Endothelial cell of umbilical vein (primary cell): ENCODE data around the gene ASB14. TPM values are rescaled to one million over a fixed set of nuclear protein-coding genes. Genes with fewer than 3 reads are reported as not detected.

Experiments used
- BruUV-seq: library from RNA; stranded (reverse); fragments of 400-500 nt; replicated peaks from 2 replicates; lab custom pipeline; 2021; lab: Mats Ljungman, UMichigan
- CTCF ChIA-PET: fragments of 300-600, 350-600 bp; sonication (Branson Sonifier 250); formaldehyde crosslinking; loops from one replicate; lab custom pipeline; 2021; ENCODE audit warnings: antibody characterized with exemption, inconsistent platforms; lab: Charles Lee
- POLR2A ChIA-PET: fragments of 300-600, 350-600 bp; sonication (Branson Sonifier 250); formaldehyde crosslinking; loops from one replicate; lab custom pipeline; 2021; ENCODE audit warnings: antibody characterized with exemption, inconsistent platforms; lab: Charles Lee
- DNase-seq: peaks from one replicate; pipeline ENCODE4 v3.0.0-alpha.2; 2011; ENCODE audit warnings: low read depth, low spot score
- FAIRE-seq: peaks from 2 replicates; lab custom pipeline; 2011; peaks lifted over from hg19 to GRCh38; lab: Jason Lieb, UNC
- H2AFZ ChIP-seq: 2 replicates; pipeline ENCODE4 v1.6.0; 2012; ENCODE audit warnings: low read depth, low read length, control low read depth, inconsistent platforms
- H3K27ac ChIP-seq: 2 replicates; pipeline ENCODE4 v1.5.1; 2011; ENCODE audit warnings: low read depth, mild to moderate bottlenecking, control low read depth, low read length, moderate library complexity; ENCODE audit not compliant: insufficient read depth
- H3K27me3 ChIP-seq, 2 experiments: 2 replicates each; pipeline versions ENCODE4 v1.6.0 to v1.6.1; 2011; ENCODE audit warnings: low read length in 2 of 2, mixed read lengths in 1 of 2; ENCODE audit not compliant: control insufficient read depth in 2 of 2, insufficient read depth in 2 of 2
- H3K36me3 ChIP-seq, 2 experiments: 2 replicates in 1 of 2; 3 replicates in 1 of 2; pipeline ENCODE4 v1.5.1; 2011; ENCODE audit warnings: low read length in 2 of 2, mild to moderate bottlenecking in 1 of 2, moderate library complexity in 1 of 2; ENCODE audit not compliant: control insufficient read depth in 2 of 2, insufficient read depth in 2 of 2; ENCODE audit errors: extremely low read depth in 1 of 2
- H3K4me1 ChIP-seq: 3 replicates; pipeline ENCODE4 v1.5.1; 2011; ENCODE audit warnings: mild to moderate bottlenecking, low read length; ENCODE audit not compliant: control insufficient read depth, insufficient read depth; ENCODE audit errors: extremely low read depth
- H3K4me2 ChIP-seq: 2 replicates; pipeline ENCODE4 v1.6.1; 2011; ENCODE audit warnings: low read length, control low read depth, mixed read lengths; ENCODE audit not compliant: insufficient read depth
- H3K4me3 ChIP-seq, 3 experiments: fragments of 200-600 bp in 1 of 3; sonication (generic), shearing (Covaris generic) in 1 of 3; replicated peaks in 1 of 3; 2 replicates each; pipeline ENCODE4 v1.5.1; 2011 to 2016; ENCODE audit warnings: control low read depth in 3 of 3, low read length in 3 of 3, mild to moderate bottlenecking in 2 of 3, inconsistent platforms in 1 of 3, low read depth in 1 of 3, moderate library complexity in 1 of 3; ENCODE audit not compliant: insufficient read depth in 1 of 3
- H3K79me2 ChIP-seq: 2 replicates; pipeline ENCODE4 v1.6.0; 2012; ENCODE audit warnings: low read length, inconsistent platforms; ENCODE audit not compliant: control insufficient read depth, insufficient read depth
- H3K9ac ChIP-seq: replicated peaks from 2 replicates; pipeline ENCODE3; 2011; ENCODE audit warnings: low read length, control low read depth; ENCODE audit not compliant: insufficient read depth; ENCODE audit errors: extremely low read depth
- H3K9me1 ChIP-seq: replicated peaks from 3 replicates; pipeline ENCODE4 v1.6.0; 2011; ENCODE audit warnings: mild to moderate bottlenecking, low read length; ENCODE audit not compliant: control insufficient read depth, insufficient read depth; ENCODE audit errors: extremely low read depth
- H3K9me3 ChIP-seq: replicated peaks from 2 replicates; pipeline ENCODE4 v1.5.1; 2012; ENCODE audit warnings: low read length, inconsistent platforms; ENCODE audit not compliant: control insufficient read depth, insufficient read depth
- H4K20me1 ChIP-seq: replicated peaks from 2 replicates; pipeline ENCODE3; 2011; ENCODE audit warnings: mild to moderate bottlenecking, low read length; ENCODE audit not compliant: control insufficient read depth, insufficient read depth; ENCODE audit errors: extremely low read depth
- EZH2 ChIP-seq: IDR thresholded peaks from 2 replicates; pipeline ENCODE4 v1.6.1; 2012; ENCODE audit warnings: borderline replicate concordance, low read depth, mild to moderate bottlenecking, moderate library complexity, low read length, inconsistent platforms; ENCODE audit not compliant: severe bottlenecking
- FOS ChIP-seq: IDR thresholded peaks from 2 replicates; pipeline ENCODE4 v1.6.1; 2011; ENCODE audit warnings: mild to moderate bottlenecking, low read length, moderate library complexity, borderline replicate concordance; ENCODE audit not compliant: insufficient read depth
- GATA2 ChIP-seq: IDR thresholded peaks from 2 replicates; pipeline ENCODE4 v1.7.0; 2011; ENCODE audit warnings: low read depth, mild to moderate bottlenecking, moderate library complexity, mixed read lengths, low read length; ENCODE audit not compliant: insufficient read length, insufficient read depth
- JUN ChIP-seq: IDR thresholded peaks from 2 replicates; pipeline ENCODE4 v1.6.1; 2011; ENCODE audit warnings: borderline replicate concordance, low read depth; ENCODE audit not compliant: insufficient read length, insufficient read depth
- MYC ChIP-seq: IDR thresholded peaks from one replicate; pipeline ENCODE4 v1.6.1; 2011; ENCODE audit warnings: mild to moderate bottlenecking, low read depth, low read length
- POLR2A ChIP-seq: IDR thresholded peaks from 2 replicates; pipeline ENCODE4 v1.6.1; 2012; ENCODE audit warnings: low read depth, mild to moderate bottlenecking, control low read depth, low read length
- POLR2AphosphoS5 ChIP-seq: IDR thresholded peaks from 2 replicates; pipeline ENCODE4 v1.6.1; 2012; ENCODE audit warnings: low read depth, mild to moderate bottlenecking, control low read depth, low read length, moderate library complexity; ENCODE audit not compliant: insufficient read depth
- dilution Hi-C: fragments of 300-500 bp; cut with MboI; formaldehyde crosslinking; loops from one replicate; pipeline ENCODE4 v1.15.0; 2019; ENCODE audit warnings: low sequenced_read_pairs; ENCODE audit not compliant: extremely low pct_ligation_motif_present
- intact Hi-C: fragments of 100-400 bp; cut with micrococcal nuclease; formaldehyde crosslinking; loops from one replicate; pipeline ENCODE4 v1.10.0; 2022
- polyA plus RNA-seq, 4 experiments: library from polyadenylated mRNA; depleted of rRNA in 3 of 4; stranded (reverse) in 3 of 4; unstranded in 1 of 4; fragments of >200 nt; gene quantifications; 2 replicates each; pipeline versions ENCODE4 v1.2.1 to v1.2.3, GENCODE V29; 2011 to 2012; ENCODE audit warnings: missing spikeins in 1 of 4
- total RNA-seq: library from RNA; stranded (reverse); gene quantifications from 2 replicates; pipeline ENCODE4 v1.2.3, GENCODE V29; 2021
- TF ChIP-seq, protein P1 (sequence below), 2 donors: IDR thresholded peaks; 1 replicate in 1 of 2; 2 replicates in 1 of 2; pipeline ENCODE4 v1.5.1; 2011; ENCODE audit warnings: low read length in 2 of 2, mild to moderate bottlenecking in 2 of 2, moderate library complexity in 2 of 2, control low read depth in 1 of 2, inconsistent platforms in 1 of 2, low read depth in 1 of 2; ENCODE audit not compliant: insufficient read depth in 1 of 2; ENCODE audit errors: extremely low read depth in 1 of 2
- TF ChIP-seq, protein P2 (sequence below): IDR thresholded peaks from 2 replicates; pipeline ENCODE4 v1.6.1; 2011; ENCODE audit not compliant: insufficient read depth, insufficient read length

The ASB14 gene
- total and polyA plus RNA-seq, 2 donors (not counting 3 experiments of a cell fraction or from before 2014, with no cell fraction given) = 0.01 TPM; not detected in 1

DNA sequence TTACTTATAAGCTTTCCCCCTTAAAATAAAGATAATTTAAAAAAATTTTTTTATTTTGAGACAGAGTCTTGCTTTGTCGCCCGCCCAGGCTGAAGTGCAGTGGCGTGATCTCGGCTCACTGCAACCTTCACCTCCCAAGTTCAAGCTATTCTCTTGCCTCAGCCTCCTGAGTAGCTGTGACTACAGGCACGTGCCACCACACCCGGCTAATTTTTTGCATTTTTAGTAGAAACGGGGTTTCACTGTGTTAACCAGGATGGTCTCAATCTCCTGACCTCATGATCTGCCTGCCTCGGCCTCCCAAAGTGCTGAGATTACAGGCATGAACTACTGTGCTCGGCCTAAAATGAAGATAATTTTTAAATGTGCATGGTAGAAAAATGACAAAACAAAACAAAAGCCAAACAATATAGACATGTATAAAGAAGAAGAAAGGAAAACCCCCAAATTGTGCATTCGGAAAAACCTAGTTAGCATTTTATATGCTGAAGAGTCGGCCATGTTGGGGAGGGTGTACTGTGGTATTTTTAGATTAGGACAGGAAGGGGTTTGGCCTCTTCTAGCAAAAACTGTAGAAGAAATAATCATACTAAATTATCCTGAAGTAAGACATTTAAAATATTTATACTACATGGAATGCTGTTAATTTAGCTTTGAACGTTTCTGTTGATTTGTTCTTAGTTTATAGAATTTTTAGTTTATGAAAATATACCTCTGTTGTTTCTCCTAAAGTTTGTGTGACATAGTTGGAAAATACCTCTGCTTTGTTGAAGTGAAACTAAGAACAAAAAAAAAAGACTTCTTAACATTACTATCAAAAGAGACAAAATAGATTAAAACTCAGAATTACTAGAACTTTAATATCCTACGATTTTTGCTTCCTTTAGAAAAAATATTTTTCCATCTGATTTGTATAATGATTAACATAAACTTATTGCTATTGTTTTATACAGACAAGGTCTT lies 57.6 kb downstream of the ASB14 start:
- Histone ChIP-seq H3K27me3 (no peaks in the 10 kb centered on the region), H3K9me3 (no peaks in the 10 kb centered on the region), H3K27ac (no peak overlapping the region), H3K9ac (no peak overlapping the region), H3K79me2 (peaks cover 35% of the 10 kb centered on the region), H3K4me2 (no peak overlapping the region), H3K4me3 (no peak overlapping the region), H3K9me1 (no peaks in the 10 kb centered on the region), H4K20me1 (no peaks in the 10 kb centered on the region), H3K4me1 (no peaks in the 10 kb centered on the region), H2AFZ (no peak overlapping the region), H3K36me3 (peaks cover 0 to 4% of the 10 kb centered on the region in 2 experiments)
- dilution Hi-C loops = no loop called here
- TF ChIP-seq POLR2AphosphoS5 (no peak), MYC (no peak), GATA2 (no peak), FOS (no peak), POLR2A (no peak), EZH2 (no peak), JUN (no peak)
- TF ChIP-seq, protein P1, sequence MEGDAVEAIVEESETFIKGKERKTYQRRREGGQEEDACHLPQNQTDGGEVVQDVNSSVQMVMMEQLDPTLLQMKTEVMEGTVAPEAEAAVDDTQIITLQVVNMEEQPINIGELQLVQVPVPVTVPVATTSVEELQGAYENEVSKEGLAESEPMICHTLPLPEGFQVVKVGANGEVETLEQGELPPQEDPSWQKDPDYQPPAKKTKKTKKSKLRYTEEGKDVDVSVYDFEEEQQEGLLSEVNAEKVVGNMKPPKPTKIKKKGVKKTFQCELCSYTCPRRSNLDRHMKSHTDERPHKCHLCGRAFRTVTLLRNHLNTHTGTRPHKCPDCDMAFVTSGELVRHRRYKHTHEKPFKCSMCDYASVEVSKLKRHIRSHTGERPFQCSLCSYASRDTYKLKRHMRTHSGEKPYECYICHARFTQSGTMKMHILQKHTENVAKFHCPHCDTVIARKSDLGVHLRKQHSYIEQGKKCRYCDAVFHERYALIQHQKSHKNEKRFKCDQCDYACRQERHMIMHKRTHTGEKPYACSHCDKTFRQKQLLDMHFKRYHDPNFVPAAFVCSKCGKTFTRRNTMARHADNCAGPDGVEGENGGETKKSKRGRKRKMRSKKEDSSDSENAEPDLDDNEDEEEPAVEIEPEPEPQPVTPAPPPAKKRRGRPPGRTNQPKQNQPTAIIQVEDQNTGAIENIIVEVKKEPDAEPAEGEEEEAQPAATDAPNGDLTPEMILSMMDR (IDR thresholded peaks at IDR 0.05; ENCODE audit: extremely low read depth in 1 of 2, insufficient read depth in 1 of 2, low read depth in 1 of 2, low read length in 2 of 2) = no peak
- TF ChIP-seq, protein P2, sequence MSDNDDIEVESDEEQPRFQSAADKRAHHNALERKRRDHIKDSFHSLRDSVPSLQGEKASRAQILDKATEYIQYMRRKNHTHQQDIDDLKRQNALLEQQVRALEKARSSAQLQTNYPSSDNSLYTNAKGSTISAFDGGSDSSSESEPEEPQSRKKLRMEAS = no peak
- intact Hi-C loops = no loop called here
- ChIA-PET POLR2A (no interaction called here), CTCF (interaction anchor here (1.6 to 1.7 kb wide), 2 partner anchors 11 to 134 kb away, joined by 3 to 5 read pairs; no protein-coding TSS in a partner anchor)
- DNase-seq (no peak), FAIRE-seq (no peak)
- BruUV-seq = no TSS peak
